Measurements from ENCODE around the gene RNF14.

RNF14 gene

GRCh38 chr5:141986072-141986471 lies 17.2 kb downstream of the RNF14 start:
- DNase-seq = no peak

DNA sequence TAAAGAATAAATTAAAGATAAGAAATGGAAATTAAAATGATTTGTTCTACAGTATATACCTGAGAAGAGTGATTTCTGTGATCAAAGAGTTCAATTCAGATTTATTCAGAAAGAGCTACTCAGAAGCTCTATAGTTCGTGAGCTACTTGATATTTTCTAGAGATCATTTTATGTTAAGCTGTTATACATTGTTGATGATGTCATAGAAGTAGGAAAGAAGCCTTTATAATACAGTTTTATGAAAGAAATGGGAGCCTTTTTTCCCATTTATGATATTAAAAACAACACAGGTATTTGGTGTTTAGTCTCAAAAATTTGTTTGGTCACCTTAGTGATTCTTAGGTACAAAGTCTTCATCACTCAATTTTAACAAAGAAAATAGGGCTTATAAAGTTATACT lies 20.8 kb downstream of the RNF14 start:
- no peak for DNase-seq

DNA sequence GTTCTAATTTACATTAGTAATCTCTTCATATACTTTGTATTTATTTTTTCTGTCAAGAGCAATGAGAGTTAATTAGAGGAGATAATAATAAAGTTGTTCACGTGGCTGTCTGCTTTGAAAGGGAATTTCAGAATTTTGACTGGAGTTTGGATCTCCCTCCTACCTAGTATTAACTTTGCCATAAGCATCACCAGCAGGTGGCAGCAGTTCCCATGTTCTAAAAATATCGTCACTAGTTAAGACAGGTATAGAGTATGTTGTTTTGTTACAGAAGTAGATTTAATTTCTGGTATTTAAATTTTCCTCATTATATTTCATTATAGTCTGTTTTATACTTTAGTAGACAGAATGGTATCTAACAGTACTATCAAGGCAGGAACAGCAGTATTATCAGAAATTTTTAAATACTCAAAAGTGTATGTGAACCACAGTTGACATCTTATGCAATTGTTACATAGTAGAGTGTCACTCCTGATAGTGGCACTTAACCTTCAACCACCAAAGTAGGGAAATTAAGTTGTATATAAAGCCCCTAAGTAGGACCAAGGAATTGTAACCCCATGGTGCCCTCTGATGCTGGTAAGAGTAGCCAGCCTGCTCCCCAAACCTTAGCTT lies 23.6 kb downstream of the RNF14 start:
- DNase-seq = peak; percentile 82 to 87

GRCh38 chr5:141994511-141995136 lies 25.7 kb downstream of the RNF14 start:
- no peak for DNase-seq

DNA sequence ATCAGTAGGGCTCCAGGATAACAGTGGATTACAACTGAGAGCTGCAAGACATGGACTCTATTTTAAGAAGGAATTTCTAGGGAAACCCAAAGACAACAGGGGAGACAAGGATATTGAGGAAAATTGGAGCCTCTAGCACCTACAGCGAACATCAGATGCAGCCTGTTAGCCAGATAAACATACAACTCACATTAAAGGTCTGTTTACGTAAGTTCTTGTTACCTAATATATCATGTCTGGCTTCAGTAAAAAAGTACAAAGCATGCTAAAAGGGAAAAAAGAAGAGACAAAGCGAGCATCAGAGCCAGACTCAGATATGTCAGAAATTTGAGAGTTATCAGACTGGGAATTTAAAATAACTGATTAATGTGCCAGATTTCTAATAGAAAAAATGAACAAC lies 26.8 kb downstream of the RNF14 start:
- no peak for DNase-seq

DNA sequence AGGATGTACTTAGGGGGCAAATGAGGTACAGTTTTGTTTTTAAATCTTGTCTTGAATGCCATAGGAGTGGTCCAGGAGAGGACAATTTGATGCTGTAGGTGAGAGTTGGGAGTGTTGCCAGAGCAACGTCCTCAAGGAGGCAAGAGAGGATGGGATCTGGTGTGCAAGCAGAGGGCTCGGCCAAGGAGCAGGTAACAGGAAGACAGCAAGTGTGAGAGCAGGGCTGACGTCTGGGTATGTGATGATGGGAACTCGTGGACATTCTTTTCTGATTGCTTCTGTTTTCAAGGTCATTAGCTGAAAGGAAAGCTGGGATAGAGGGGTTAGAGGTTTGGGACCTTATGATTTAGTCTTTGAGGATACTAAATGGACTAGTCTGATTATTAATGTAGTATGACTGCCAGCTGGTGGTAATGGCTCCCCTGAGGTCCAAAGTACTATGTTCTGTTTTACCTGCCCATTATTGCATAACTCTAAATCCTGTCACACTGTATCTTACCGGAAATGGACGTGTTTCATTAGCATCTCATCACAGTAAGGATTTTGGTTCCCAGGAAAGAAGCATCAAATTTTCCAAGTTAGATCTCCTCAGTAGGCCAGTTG lies 28.6 kb downstream of the RNF14 start:
- DNase-seq = no peak

DNA sequence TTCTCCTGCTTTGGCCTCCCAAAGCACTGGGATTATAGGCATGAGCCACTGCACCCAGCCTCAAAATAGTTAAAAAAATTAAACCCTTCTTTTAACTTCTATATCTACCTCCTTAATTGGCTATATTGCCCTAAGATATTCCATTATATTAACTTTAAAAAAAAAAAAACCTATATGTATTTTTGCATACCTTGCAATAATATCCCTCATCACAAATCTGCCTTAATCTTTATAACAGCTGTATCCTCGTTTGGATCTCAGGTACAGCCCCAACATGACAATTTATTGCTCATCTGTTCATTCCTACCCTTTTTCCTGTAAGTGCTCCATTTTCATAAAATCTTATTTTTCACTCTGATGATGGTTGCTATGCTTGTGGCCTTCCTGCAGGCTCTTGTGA lies 31.3 kb downstream of the RNF14 start:
- DNase-seq = no peak

DNA sequence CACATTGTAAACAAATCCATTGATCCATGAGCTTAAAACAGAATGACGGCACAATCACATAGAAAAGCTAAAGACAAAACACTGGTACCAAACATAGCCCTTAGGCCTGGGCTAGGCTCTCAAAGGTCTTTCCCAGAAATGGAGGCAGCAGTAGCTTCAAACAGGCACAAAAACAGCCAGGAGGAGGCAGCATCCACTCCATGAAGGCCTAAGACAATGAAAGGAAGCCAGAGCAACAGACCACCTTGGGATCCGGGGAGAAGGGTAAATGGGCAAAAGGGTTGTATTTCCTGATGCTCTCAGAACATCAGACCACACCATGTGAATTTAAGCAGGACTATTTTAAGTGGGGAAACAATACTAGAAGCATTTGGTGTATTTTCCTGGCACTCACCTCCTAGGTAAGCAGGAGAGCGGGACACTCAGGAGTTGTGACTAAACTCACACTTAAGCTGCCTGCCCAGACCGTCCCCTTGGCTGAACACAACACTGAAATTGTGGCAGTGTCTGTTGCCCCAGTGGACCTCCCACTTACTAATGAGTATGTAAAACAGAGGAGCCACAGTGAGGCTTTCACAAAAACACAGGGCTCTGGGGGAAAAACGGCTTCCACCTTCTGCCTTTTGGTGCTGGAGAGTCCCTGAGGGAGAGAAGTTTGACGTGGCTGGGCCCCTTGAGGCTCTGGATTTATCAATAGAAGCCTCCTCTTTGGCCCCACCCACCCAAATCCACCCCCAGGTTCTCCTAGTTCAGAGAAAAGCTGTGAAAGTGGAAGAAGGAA lies 32.0 kb downstream of the RNF14 start:
- DNase-seq = no peak

GRCh38 chr5:142003266-142003800 lies 34.4 kb downstream of the RNF14 start:
- DNase-seq = no peak

DNA sequence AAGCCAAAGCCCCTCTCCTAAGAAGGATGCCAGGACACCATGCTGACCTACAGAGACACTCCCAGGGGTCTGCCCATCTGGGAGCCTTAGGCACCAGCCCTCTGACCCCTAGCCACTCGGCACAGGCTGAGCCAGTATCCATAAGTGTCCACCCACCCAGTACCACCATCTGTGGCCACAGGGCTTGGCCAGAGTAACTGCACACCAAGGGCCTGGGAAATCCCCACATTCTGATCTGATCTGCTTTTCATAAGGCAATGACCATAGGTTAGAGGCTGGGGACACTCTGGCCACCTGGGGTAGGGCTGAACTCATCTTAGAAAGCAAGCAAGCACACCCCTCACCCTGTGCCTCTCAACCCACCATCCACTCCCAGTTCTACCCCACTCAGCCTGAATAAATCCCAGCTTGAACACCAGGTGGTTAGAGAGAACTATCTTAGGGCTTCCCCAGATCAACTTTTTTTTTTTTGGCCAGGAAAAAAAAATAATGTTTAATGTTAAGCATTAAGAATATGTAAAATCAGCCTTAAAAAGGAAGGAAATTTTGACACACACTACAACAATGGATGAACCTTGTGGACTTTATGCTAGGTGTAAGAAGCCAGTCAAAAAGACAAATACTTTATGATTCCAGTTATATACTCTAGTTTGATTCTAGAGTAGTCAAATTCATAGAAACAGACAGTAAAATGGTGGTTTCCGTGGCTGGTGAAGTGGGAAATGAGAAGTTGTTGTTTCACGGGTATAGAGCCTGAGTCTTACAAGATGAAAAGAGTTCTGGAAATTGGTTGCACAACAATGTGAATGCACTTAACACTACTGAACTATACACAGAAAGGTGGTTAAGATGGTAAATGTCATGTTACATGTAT lies 37.7 kb downstream of the RNF14 start:
- no peak for DNase-seq

DNA sequence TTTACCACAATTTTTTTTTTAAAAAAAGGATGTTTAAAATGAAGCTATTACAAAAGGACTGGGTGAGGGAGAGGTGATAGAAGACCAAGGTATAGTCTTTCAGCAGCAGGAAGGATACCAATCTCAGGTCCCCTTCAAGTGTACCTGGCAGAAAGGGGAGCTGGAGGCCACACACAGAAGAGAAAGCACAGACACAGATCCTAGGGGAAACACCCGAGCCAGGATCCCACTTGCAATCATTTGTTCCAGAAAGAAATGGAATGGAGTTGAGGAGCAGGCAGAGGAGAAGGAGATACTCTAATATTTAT lies 38.3 kb downstream of the RNF14 start:
- no peak for DNase-seq

DNA sequence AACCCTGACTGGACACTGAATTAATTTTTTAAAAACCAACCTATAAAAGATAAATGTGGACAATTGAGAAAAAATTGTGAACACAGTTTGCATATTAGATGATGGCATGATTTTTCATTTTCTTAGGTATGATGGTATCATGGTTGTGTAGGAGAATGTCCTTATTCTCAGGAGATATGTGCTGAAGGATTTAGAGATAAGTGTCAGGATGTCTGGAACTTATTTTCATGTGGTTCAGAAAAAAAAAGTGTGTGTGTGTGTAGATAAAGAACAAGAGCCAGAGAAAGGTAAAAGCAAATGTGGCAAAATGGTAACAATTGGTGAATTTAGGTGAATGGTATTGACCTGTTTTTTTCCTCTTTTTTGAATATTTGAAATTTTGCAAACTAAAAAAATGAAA lies 39.9 kb downstream of the RNF14 start:
- DNase-seq = no peak

DNA sequence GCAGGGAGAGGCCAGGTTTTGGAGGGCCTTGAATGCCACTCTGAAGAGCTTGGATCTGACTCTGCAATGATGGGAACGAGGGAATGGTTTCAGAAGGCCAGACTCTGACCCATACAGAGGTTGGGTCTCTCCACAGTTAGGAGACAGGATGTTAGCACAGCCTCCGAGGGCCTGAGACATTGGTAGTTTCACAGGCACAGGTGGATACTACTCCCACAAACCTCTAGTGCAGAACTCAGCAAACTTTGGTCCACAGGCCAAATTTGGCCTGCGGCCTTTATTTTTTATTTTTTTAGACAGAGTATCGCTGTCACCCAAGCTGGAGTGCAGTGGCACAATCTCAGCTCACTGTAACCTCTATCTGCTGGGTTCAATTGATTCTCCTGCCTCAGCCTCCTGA lies 41.0 kb downstream of the RNF14 start:
- no peak for DNase-seq

DNA sequence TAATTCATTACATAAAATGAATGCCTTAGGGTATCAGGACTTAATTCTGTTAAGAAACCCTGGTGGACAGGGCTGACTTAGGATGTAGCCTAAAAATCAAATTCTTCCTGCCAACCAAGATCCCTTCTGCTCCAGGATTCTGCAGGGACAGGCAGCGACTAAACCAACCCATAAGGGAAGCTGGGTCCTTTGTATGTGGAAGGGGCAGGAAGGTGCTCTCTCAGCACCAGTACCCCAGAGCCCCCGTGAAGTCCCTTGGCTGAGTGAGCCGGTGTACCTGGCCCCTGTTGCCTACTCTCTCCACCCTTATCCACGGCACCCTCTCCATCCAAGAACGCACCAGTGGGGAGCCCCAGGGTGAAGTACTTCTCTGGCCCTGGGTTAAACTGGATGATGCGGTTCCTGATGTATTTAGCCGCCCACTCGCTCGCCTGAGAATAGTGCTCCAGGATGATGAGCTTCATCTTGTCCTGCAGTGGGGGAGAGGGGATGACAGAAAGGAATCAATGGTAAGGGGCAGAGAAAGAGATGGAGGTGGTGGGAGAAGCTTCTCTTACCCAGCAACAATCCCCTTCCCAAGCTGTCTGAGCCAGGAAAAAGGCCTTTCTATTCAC lies 42.8 kb downstream of the RNF14 start:
- DNase-seq = no peak

- DNase-seq = peak; percentile 66 to 68
Measured at GRCh38 chr5:142012186-142012785, 43.4 kb downstream of the RNF14 start.

GRCh38 chr5:142012792-142013388 lies 44.0 kb downstream of the RNF14 start, which contains the start of gene GNPDA1:
Gene GNPDA1 (minus strand): TSS chr5:142013027. CDS start chr5:142012035, 992 bp downstream.
- peak; percentile 36 to 46 for DNase-seq

GRCh38 chr5:142013734-142014521 lies 45.0 kb downstream of the RNF14 start:
- DNase-seq = no peak

GRCh38 chr5:142014911-142015584 lies 46.1 kb downstream of the RNF14 start:
- DNase-seq = peak; percentile 27 to 40

GRCh38 chr5:142015781-142016533 lies 47.1 kb downstream of the RNF14 start:
- peak; percentile 33 to 37 for DNase-seq

All from activated CD4-positive, alpha-beta T cell treated with anti-CD3 and anti-CD28 coated beads, Interleukin-2, amount 50 U/mL, for 4 hours (primary cell).